Gastrocnemius medialis (tissue), 4 donors: ENCODE results near the gene CHGA.

Experiments
- POLR2A ChIP-seq, 2 donors: fragments of 450-650 bp; IDR thresholded peaks; one replicate each; pipeline ENCODE4 v1.6.1; 2017; ENCODE audit warnings: antibody characterized with exemption in 2 of 2, mild to moderate bottlenecking in 2 of 2, moderate library complexity in 2 of 2
- TF ChIP-seq, protein P1 (sequence below), 5 experiments: fragments of 450-650 bp in 3 of 5; fragments of 200-600 bp in 2 of 5; sonication (generic) in 2 of 5; IDR thresholded peaks in 4 of 5; conservative IDR thresholded peaks in 1 of 5; 1 replicate in 4 of 5; 2 replicates in 1 of 5; pipeline ENCODE4 v1.5.1; 2016 to 2019; ENCODE audit warnings: antibody characterized with exemption in 5 of 5, mild to moderate bottlenecking in 3 of 5, moderate library complexity in 3 of 5

DNA sequence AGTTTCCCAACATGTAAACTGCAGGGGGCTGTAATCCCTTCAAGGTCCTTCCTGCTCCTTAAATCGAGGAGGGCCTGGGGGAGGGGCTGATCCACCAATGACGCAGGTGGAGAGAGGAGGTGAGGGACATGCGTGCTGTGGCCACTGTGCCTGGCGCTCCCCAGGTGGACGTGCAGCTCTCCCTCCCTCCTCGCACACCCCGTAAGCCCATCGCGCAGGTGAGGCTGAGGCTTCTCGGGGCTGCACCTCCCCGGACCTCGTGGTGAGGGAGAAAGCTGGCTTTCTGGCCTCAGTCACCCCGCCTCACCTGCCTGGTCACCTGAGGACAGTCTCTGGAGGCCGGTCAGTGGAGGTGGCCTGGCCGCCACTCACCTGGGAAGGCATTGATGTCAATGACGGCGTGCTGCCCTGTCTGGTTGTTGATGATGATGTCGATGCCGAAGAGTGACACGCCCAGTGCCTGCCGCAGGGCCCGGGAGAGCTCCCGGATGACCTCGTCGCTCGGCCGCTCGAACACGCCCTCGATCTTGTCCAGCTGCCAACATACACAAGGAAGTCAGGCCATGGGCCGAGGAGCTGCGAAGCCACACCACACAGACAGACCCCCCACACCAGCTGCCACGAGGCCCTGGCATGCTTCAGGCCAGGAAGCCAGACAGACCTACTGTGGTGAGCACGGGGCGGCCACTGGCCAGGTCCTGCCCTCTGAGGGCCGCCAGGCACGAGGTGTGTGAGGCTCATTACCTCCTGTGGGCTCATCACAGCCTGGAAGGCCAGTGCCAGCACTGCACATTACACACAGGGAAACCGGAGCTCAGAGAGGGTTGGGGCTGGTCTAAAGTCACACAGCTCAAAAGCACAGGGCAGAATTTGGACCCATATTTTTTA lies 23.3 kb downstream of the CHGA start:
- TF ChIP-seq, protein P1, sequence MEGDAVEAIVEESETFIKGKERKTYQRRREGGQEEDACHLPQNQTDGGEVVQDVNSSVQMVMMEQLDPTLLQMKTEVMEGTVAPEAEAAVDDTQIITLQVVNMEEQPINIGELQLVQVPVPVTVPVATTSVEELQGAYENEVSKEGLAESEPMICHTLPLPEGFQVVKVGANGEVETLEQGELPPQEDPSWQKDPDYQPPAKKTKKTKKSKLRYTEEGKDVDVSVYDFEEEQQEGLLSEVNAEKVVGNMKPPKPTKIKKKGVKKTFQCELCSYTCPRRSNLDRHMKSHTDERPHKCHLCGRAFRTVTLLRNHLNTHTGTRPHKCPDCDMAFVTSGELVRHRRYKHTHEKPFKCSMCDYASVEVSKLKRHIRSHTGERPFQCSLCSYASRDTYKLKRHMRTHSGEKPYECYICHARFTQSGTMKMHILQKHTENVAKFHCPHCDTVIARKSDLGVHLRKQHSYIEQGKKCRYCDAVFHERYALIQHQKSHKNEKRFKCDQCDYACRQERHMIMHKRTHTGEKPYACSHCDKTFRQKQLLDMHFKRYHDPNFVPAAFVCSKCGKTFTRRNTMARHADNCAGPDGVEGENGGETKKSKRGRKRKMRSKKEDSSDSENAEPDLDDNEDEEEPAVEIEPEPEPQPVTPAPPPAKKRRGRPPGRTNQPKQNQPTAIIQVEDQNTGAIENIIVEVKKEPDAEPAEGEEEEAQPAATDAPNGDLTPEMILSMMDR (IDR thresholded peaks at IDR 0.05 in 4 of 5, conservative IDR thresholded peaks at IDR 0.05 in 1 of 5): no peak
- no peak for TF ChIP-seq POLR2A (IDR thresholded peaks at IDR 0.05)
